Jurkat, Clone E6-1 (cell line): ENCODE results near the gene CD59.
"Not testable (repeated sequence)": the region's sequence is repeated elsewhere in the genome, so short reads cannot be mapped to it uniquely, and the experiment has no call there.

Source experiments
- DNase-seq: peaks from one replicate; pipeline ENCODE4 v3.0.0-alpha.2; 2011; ENCODE audit warnings: low read depth, low spot score
- H3K4me3 ChIP-seq: 2 replicates; pipeline ENCODE4 v1.5.1; 2011; ENCODE audit warnings: mild to moderate bottlenecking, low read length, control low read depth, moderate library complexity

CD59 gene

GRCh38 chr11:33751878-33752277 is 15.7 kb upstream of the CD59 start:
- DNase-seq = no peak

GRCh38 chr11:33747979-33748378 is 11.8 kb upstream of the CD59 start:
- H3K4me3 ChIP-seq = no peak overlapping the region
- no peak for DNase-seq

More at GRCh38 chr11:33751878-33752277, 15.7 kb upstream of the CD59 start:
- H3K4me3 ChIP-seq = no peak overlapping the region

GRCh38 chr11:33743291-33743690 is 7.1 kb upstream of the CD59 start:
- no peak for DNase-seq
- no peak overlapping the region for H3K4me3 ChIP-seq

DNA sequence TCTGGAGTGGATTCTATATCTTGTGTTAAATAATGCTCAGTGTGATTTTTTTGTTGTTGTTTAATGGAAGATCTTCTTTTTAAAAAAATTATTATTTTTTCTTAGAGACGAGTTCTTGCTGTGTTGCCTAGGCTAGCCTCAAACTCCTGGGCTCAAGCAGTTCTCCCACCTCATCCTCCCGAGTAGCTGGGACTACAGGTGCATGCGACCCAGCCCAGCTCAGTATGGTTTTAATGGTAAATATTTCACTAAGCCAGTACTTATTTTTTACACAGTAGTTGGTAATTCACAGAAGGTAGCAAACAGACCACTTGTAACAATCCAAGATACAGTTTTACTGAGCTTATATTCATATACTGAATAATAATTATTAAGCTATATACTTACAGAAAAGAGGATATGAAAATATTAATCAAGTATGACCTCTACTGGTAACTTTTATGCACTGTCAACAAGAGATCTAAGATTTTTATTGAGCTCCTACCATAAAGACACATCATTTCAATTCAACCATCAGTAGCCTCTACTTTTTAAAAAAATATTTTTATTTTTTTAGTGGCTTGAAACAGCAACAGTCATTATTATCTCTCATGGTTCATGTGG is 6.1 kb upstream of the CD59 start:
- H3K4me3 ChIP-seq = no peak overlapping the region
- no peak for DNase-seq

GRCh38 chr11:33741806-33742205 is 5.6 kb upstream of the CD59 start:
- no peak for DNase-seq
- no peak overlapping the region for H3K4me3 ChIP-seq

- no peak for DNase-seq
- H3K4me3 ChIP-seq = no peak overlapping the region
Observed at GRCh38 chr11:33737362-33737821, 1.2 kb upstream of the CD59 start.

- DNase-seq = no peak
- H3K4me3 ChIP-seq = peak overlapping the region; percentile 72
Observed at GRCh38 chr11:33735271-33736147, 714 bp downstream of the CD59 start.

DNA sequence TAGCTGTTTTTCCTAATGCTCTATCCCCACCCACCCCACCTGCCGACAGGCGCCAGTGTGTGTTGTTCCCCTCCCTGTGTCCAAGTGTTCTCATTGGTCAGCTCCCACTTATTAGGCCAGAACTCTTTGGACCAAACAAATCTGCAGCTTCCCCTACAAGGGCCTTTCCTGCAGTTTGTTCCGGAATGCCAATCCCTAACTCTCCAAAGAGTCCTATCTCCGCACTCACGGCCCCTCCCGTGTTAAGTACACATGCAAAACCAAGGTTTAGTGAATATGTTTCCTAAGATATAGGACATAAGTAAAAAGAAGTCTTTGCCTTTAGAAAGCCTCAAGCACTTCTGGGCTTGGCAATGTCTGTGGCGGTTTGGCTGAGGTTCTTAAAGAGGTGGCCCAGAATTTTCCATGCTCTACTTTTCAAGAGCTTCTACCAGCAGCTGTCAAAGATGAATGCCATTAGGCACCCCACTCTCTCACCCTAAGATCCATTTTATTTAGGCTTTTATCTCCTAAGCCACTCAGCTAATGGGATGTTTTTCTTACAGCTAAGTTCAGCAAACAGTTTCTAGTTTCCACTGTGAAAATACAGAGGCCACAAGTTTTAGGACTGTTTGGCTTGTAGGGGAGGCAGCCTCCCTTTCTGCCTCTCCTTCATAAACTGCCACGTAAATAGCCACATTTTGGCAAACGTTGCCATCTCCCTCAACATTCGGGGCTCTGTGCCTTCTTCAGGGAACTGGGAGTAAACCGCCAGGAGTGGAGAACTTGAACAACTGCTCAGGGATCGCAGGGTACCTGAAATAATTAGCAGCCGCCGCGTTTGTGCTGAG is 1.6 kb downstream of the CD59 start:
- H3K4me3 ChIP-seq = peak overlapping the region; percentile 72; the same call in 1 of the 2 replicates
- no peak for DNase-seq

GRCh38 chr11:33733980-33734379 is 2.2 kb downstream of the CD59 start:
- no peak overlapping the region for H3K4me3 ChIP-seq
- DNase-seq = no peak

GRCh38 chr11:33731723-33732531 is 4.3 kb downstream of the CD59 start:
- no peak for DNase-seq
- H3K4me3 ChIP-seq = no peak overlapping the region

DNA sequence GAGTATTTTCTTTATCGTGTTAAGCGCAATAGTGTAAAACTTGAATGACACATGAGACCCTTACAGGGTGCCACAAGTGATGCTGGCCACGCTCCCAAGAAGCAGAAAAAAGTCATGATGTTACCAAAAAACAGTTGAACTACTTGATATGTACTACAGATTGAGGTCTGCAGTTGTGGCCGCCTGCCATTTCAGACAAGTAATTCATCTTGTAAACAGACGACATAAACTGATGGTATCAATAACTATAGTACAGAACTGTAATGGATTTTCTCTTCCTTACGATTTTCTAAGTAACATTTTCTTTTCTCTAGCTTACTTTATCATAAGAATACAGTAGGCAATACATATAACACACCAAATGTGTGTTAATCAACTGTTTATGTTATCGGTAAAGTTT is 5.5 kb downstream of the CD59 start:
- no peak overlapping the region for H3K4me3 ChIP-seq
- no peak for DNase-seq

- not testable (repeated sequence) for DNase-seq, H3K4me3 ChIP-seq
Observed at GRCh38 chr11:33729072-33729664, 7.1 kb downstream of the CD59 start.

- not testable (repeated sequence) for H3K4me3 ChIP-seq
Observed at GRCh38 chr11:33727539-33727938, 8.7 kb downstream of the CD59 start.

GRCh38 chr11:33725496-33725895 is 10.7 kb downstream of the CD59 start:
- DNase-seq = no peak
- no peak overlapping the region for H3K4me3 ChIP-seq

More at GRCh38 chr11:33727539-33727938, 8.7 kb downstream of the CD59 start:
- not testable (repeated sequence) for DNase-seq

- DNase-seq = no peak
Observed at GRCh38 chr11:33724644-33725035, 11.6 kb downstream of the CD59 start.

GRCh38 chr11:33723238-33723881 is 12.9 kb downstream of the CD59 start:
- no peak overlapping the region for H3K4me3 ChIP-seq
- no peak for DNase-seq

More at GRCh38 chr11:33724644-33725035, 11.6 kb downstream of the CD59 start:
- no peak overlapping the region for H3K4me3 ChIP-seq

GRCh38 chr11:33722590-33723234 is 13.5 kb downstream of the CD59 start:
- no peak overlapping the region for H3K4me3 ChIP-seq
- DNase-seq = no peak
